SH-SY5Y (cell line): ENCODE data around the gene MAN1A2.

Source experiments
- GATA2 ChIP-seq: IDR thresholded peaks from 2 replicates; pipeline ENCODE4 v1.6.1; 2011; ENCODE audit warnings: mild to moderate bottlenecking, low read depth, low read length
- GATA3 ChIP-seq: IDR thresholded peaks from 2 replicates; pipeline ENCODE4 v1.6.1; 2011; ENCODE audit warnings: low read depth, mild to moderate bottlenecking, low read length, moderate library complexity

- TF ChIP-seq GATA2: no peak
- no peak for TF ChIP-seq GATA3
Measured at GRCh38 chr1:117493906-117494305, 126.7 kb downstream of the MAN1A2 start.
